ENCODE measurements around the gene GNG2.

DNA sequence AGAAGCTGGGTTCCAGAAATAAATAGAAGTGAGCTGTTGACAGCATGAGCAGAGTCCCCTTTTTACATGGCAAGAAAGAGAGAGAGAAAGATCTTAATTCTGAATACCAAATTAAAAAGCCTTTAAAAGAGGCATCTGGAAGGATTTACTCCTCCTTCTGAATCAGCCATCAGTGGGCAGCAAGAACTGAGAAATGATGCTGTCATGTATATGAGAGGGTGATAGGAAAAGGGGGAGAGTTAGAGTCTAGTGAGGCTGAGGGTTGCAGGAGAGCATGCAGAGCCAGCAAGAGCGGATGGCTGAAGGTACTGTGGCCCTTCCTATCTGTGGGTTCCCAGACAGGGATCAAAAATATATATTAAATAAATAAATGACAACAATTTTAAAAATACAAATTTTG lies 34.5 kb upstream of the GNG2 start:
- TF ChIP-seq, protein P1, sequence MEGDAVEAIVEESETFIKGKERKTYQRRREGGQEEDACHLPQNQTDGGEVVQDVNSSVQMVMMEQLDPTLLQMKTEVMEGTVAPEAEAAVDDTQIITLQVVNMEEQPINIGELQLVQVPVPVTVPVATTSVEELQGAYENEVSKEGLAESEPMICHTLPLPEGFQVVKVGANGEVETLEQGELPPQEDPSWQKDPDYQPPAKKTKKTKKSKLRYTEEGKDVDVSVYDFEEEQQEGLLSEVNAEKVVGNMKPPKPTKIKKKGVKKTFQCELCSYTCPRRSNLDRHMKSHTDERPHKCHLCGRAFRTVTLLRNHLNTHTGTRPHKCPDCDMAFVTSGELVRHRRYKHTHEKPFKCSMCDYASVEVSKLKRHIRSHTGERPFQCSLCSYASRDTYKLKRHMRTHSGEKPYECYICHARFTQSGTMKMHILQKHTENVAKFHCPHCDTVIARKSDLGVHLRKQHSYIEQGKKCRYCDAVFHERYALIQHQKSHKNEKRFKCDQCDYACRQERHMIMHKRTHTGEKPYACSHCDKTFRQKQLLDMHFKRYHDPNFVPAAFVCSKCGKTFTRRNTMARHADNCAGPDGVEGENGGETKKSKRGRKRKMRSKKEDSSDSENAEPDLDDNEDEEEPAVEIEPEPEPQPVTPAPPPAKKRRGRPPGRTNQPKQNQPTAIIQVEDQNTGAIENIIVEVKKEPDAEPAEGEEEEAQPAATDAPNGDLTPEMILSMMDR (IDR thresholded peaks at IDR 0.05; ENCODE audit: low read depth, low read length, poor library complexity, severe bottlenecking): no peak
- no peak for TF ChIP-seq EZH2phosphoT487 (IDR thresholded peaks at IDR 0.05; ENCODE audit: borderline replicate concordance, low read length)
